ENCODE results near the gene TMEFF2.
"Not testable (repeated sequence)": the region's sequence is repeated elsewhere in the genome, so short reads cannot be mapped to it uniquely, and the experiment has no call there.

The TMEFF2 gene

GRCh38 chr2:192183296-192183695, 11.4 kb downstream of the TMEFF2 start:
- no peak for DNase-seq

- no peak for DNase-seq
These were observed 27.8 kb downstream of the TMEFF2 start for GRCh38 chr2:192166946-192167345.

GRCh38 chr2:192165842-192166241, 28.9 kb downstream of the TMEFF2 start:
- no peak for DNase-seq

GRCh38 chr2:192162392-192163042, 32.2 kb downstream of the TMEFF2 start:
- DNase-seq, result peak in 1 of 2 experiments; percentile 6

- DNase-seq, result no peak
These were observed 33.0 kb downstream of the TMEFF2 start for GRCh38 chr2:192161656-192162290.

GRCh38 chr2:192159736-192160135, 35.0 kb downstream of the TMEFF2 start:
- DNase-seq, result no peak

GRCh38 chr2:192159208-192159607, 35.5 kb downstream of the TMEFF2 start:
- no peak for DNase-seq

GRCh38 chr2:192157776-192158175, 37.0 kb downstream of the TMEFF2 start:
- DNase-seq, result peak in 1 of 2 experiments; percentile 16

GRCh38 chr2:192155511-192156118, 39.1 kb downstream of the TMEFF2 start:
- no peak for DNase-seq

- no peak for DNase-seq
These were observed 41.2 kb downstream of the TMEFF2 start for GRCh38 chr2:192153561-192153960.

- no peak for DNase-seq
These were observed 42.9 kb downstream of the TMEFF2 start for GRCh38 chr2:192151853-192152252.

- DNase-seq, result no peak
These were observed 44.6 kb downstream of the TMEFF2 start for GRCh38 chr2:192150166-192150565.

- no peak for DNase-seq
These were observed 46.0 kb downstream of the TMEFF2 start for GRCh38 chr2:192148620-192149321.

GRCh38 chr2:192148241-192148619, 46.5 kb downstream of the TMEFF2 start:
- no peak for DNase-seq

- DNase-seq, result no peak
These were observed 48.4 kb downstream of the TMEFF2 start for GRCh38 chr2:192146069-192147015.

- DNase-seq, result no peak
These were observed 49.2 kb downstream of the TMEFF2 start for GRCh38 chr2:192145496-192145895.

- no peak for DNase-seq
These were observed 54.4 kb downstream of the TMEFF2 start for GRCh38 chr2:192140236-192140839.

GRCh38 chr2:192139813-192140212, 54.9 kb downstream of the TMEFF2 start:
- no peak for DNase-seq

- DNase-seq, result no peak
These were observed 57.3 kb downstream of the TMEFF2 start for GRCh38 chr2:192137451-192137850.

- not testable (repeated sequence) for DNase-seq
These were observed 62.1 kb downstream of the TMEFF2 start for GRCh38 chr2:192132604-192133003.

GRCh38 chr2:192130312-192130711, 64.4 kb downstream of the TMEFF2 start:
- not testable (repeated sequence) for DNase-seq

- no peak for DNase-seq
These were observed 66.1 kb downstream of the TMEFF2 start for GRCh38 chr2:192128655-192129054.

All from cerebellar nuclear complex (tissue), 1 donor.